ENCODE data around the gene USP49. TPM values are rescaled to one million over a fixed set of nuclear protein-coding genes. Genes with fewer than 3 reads are reported as not detected.

Gene USP49
- total and polyA plus RNA-seq, 2 donors (not counting 1 experiment from before 2014, with no cell fraction given): 1.5 to 2.3 TPM

GRCh38 chr6:41783106-41783780 lies 111.9 kb downstream of the USP49 start:
- Histone ChIP-seq H3K4me3 (replicated peaks in 1 of 4; ENCODE audit: control extremely low read depth in 1 of 4, insufficient read depth in 1 of 4, low read depth in 3 of 4, low read length in 4 of 4) (no peak overlapping the region), H2AFZ (ENCODE audit: low read length) (no peak overlapping the region), H3K4me2 (ENCODE audit: extremely low read depth, insufficient read depth, low read length) (no peak overlapping the region), H3K27ac (ENCODE audit: insufficient read depth, low read length) (no peak overlapping the region), H3K79me2 (ENCODE audit: control insufficient read depth, insufficient read depth, low read length) (peaks cover 4% of the 10 kb centered on the region), H3K27me3 (ENCODE audit: control insufficient read depth, insufficient read depth, low read length) (no peaks in the 10 kb centered on the region), H4K20me1 (ENCODE audit: control insufficient read depth, extremely low read depth, insufficient read depth, low read length) (no peaks in the 10 kb centered on the region), H3K4me1 (ENCODE audit: control insufficient read depth, extremely low read depth, insufficient read depth, low read length) (peaks cover 7% of the 10 kb centered on the region), H3K36me3 (ENCODE audit: control insufficient read depth, insufficient read depth, low read length) (no peaks in the 10 kb centered on the region), H3K9ac (ENCODE audit: insufficient read depth, low read length) (no peak overlapping the region), H3K9me3 (ENCODE audit: control insufficient read depth, insufficient read depth, low read depth, low read length) (no peaks in the 10 kb centered on the region)
- no peak for DNase-seq (ENCODE audit: low read depth in 2 of 2)
- TF ChIP-seq CTCF (conservative IDR thresholded peaks at IDR 0.05 in 1 of 2, IDR thresholded peaks at IDR 0.05 in 1 of 2; ENCODE audit: low read depth in 1 of 2, low read length in 2 of 2): no peak
- TF ChIP-seq EZH2 (IDR thresholded peaks at IDR 0.05; ENCODE audit: low read length, missing control alignments): no peak

GRCh38 chr6:41781366-41781730 lies 113.8 kb downstream of the USP49 start:
- peaks cover 3% of the 10 kb centered on the region for H3K36me3 ChIP-seq (ENCODE audit: control insufficient read depth, insufficient read depth, low read length)
- H3K27ac ChIP-seq (ENCODE audit: insufficient read depth, low read length): no peak overlapping the region
- H3K79me2 ChIP-seq (ENCODE audit: control insufficient read depth, insufficient read depth, low read length): no peaks in the 10 kb centered on the region
- no peaks in the 10 kb centered on the region for H4K20me1 ChIP-seq (ENCODE audit: control insufficient read depth, extremely low read depth, insufficient read depth, low read length)
- no peak for DNase-seq (ENCODE audit: low read depth in 2 of 2)
- no peak overlapping the region for H2AFZ ChIP-seq (ENCODE audit: low read length)
- peak overlapping the region; percentile 61 for H3K4me2 ChIP-seq (ENCODE audit: extremely low read depth, insufficient read depth, low read length)
- H3K4me1 ChIP-seq (ENCODE audit: control insufficient read depth, extremely low read depth, insufficient read depth, low read length): peaks cover 7% of the 10 kb centered on the region
- H3K4me3 ChIP-seq (replicated peaks in 1 of 4; ENCODE audit: control extremely low read depth in 1 of 4, insufficient read depth in 1 of 4, low read depth in 3 of 4, low read length in 4 of 4): peak overlapping the region in 3 of 4 experiments; percentile 18 to 73 (median 50)
- H3K9me3 ChIP-seq (ENCODE audit: control insufficient read depth, insufficient read depth, low read depth, low read length): no peaks in the 10 kb centered on the region
- TF ChIP-seq EZH2 (IDR thresholded peaks at IDR 0.05; ENCODE audit: low read length, missing control alignments) (no peak), CTCF (conservative IDR thresholded peaks at IDR 0.05 in 1 of 2, IDR thresholded peaks at IDR 0.05 in 1 of 2; ENCODE audit: low read depth in 1 of 2, low read length in 2 of 2) (no peak)
- H3K9ac ChIP-seq (ENCODE audit: insufficient read depth, low read length): no peak overlapping the region
- no peaks in the 10 kb centered on the region for H3K27me3 ChIP-seq (ENCODE audit: control insufficient read depth, insufficient read depth, low read length)

GRCh38 chr6:41780551-41781365 lies 114.4 kb downstream of the USP49 start, which contains the start of gene PRICKLE4:
Gene PRICKLE4 (plus strand): TSS chr6:41780782. CDS start chr6:41783474, 2,692 bp downstream.
- H3K36me3 ChIP-seq (ENCODE audit: control insufficient read depth, insufficient read depth, low read length): peaks cover 3% of the 10 kb centered on the region
- H3K4me1 ChIP-seq (ENCODE audit: control insufficient read depth, extremely low read depth, insufficient read depth, low read length): peaks cover 5% of the 10 kb centered on the region
- no peaks in the 10 kb centered on the region for H3K27me3 ChIP-seq (ENCODE audit: control insufficient read depth, insufficient read depth, low read length)
- H2AFZ ChIP-seq (ENCODE audit: low read length): peak within 1 kb of the TSS; percentile 78
- peak within 1 kb of the TSS; percentile 79 for H3K4me2 ChIP-seq (ENCODE audit: extremely low read depth, insufficient read depth, low read length)
- H3K9ac ChIP-seq (ENCODE audit: insufficient read depth, low read length): peak within 1 kb of the TSS; percentile 44
- peak within 1 kb of the TSS; percentile 61 to 73 (median 64) for H3K4me3 ChIP-seq (replicated peaks in 1 of 4; ENCODE audit: control extremely low read depth in 1 of 4, insufficient read depth in 1 of 4, low read depth in 3 of 4, low read length in 4 of 4)
- H3K9me3 ChIP-seq (ENCODE audit: control insufficient read depth, insufficient read depth, low read depth, low read length): no peaks in the 10 kb centered on the region
- H3K79me2 ChIP-seq (ENCODE audit: control insufficient read depth, insufficient read depth, low read length): no peaks in the 10 kb centered on the region
- no peak for DNase-seq (ENCODE audit: low read depth in 2 of 2)
- no peak for TF ChIP-seq CTCF (conservative IDR thresholded peaks at IDR 0.05 in 1 of 2, IDR thresholded peaks at IDR 0.05 in 1 of 2; ENCODE audit: low read depth in 1 of 2, low read length in 2 of 2)
- TF ChIP-seq EZH2 (IDR thresholded peaks at IDR 0.05; ENCODE audit: low read length, missing control alignments): no peak
- H4K20me1 ChIP-seq (ENCODE audit: control insufficient read depth, extremely low read depth, insufficient read depth, low read length): no peaks in the 10 kb centered on the region
- H3K27ac ChIP-seq (ENCODE audit: insufficient read depth, low read length): no peak within 1 kb of the TSS

All from fibroblast of lung (primary cell).